Mucosa of descending colon (tissue), 3 donors: ENCODE measurements around the gene MTCL1. TPM values are rescaled to one million over a fixed set of nuclear protein-coding genes. Genes with fewer than 3 reads are reported as not detected.
A peak's percentile ranks its signal among the peaks of the same experiment; 100 is the strongest.

Experiments
- ATAC-seq: fragments of 200-7000 bp; cut with Tn5 transposase; one replicate; pipeline ENCODE4 v1.9.1; 2020; ENCODE audit warnings: mild to moderate bottlenecking, moderate library complexity
- DNase-seq, 3 donors: peaks; one replicate each; pipeline ENCODE4 v3.0.0-alpha.2; 2020
- H3K36me3 ChIP-seq: fragments of 200-600 bp; one replicate; pipeline ENCODE4 v1.8.0; 2021; ENCODE audit warnings: low read depth, mild to moderate bottlenecking
- H3K4me1 ChIP-seq: fragments of 200-600 bp; one replicate; pipeline ENCODE4 v1.8.0; 2021; ENCODE audit warnings: low read depth, mild to moderate bottlenecking
- H3K4me3 ChIP-seq: fragments of 200-600 bp; one replicate; pipeline ENCODE4 v1.8.0; 2021; ENCODE audit warnings: mild to moderate bottlenecking
- H3K9me3 ChIP-seq: fragments of 200-600 bp; one replicate; pipeline ENCODE4 v1.8.0; 2021; ENCODE audit warnings: mild to moderate bottlenecking
- CTCF ChIP-seq: fragments of 200-600 bp; IDR thresholded peaks from one replicate; pipeline ENCODE4 v1.8.0; 2022; ENCODE audit warnings: antibody characterized with exemption, mild to moderate bottlenecking
- intact Hi-C, 2 donors: fragments of 100-400 bp; cut with DNase I in 1 of 2; cut with micrococcal nuclease in 1 of 2; formaldehyde crosslinking; loops; one replicate each; pipeline versions ENCODE4 v1.11.0 to v1.11.1; 2022; cut with DNase I, micrococcal nuclease
- total RNA-seq, 3 donors: library from RNA; stranded (reverse); fragmentation: NEBNext Ultra II Directional in 2 of 3; extraction: Animal tissue kit (Norgen Biotek cat#: 25700) in 2 of 3; gene quantifications; one replicate each; pipeline versions ENCODE4 v1.2.1 to v1.2.4, GENCODE V29; 2021 to 2023
- donor health status: DM: no; HTN: no; CAD: no; lungs with moderate emphysema.
- donor health status: DM: no; HTN: no; CAD: no.
- donor health status: DM: no; HTN: yes; CAD: no.

Gene MTCL1
- total RNA-seq, 3 donors from 2014 or later: 4.1 to 141 (median 15.4) TPM

- no peak overlapping the region for H3K4me3 ChIP-seq
- H3K4me1 ChIP-seq: no peaks in the 10 kb centered on the region
- intact Hi-C loops: no loop called here
- no peaks in the 10 kb centered on the region for H3K9me3 ChIP-seq
- ATAC-seq (peak; percentile 27), DNase-seq (no peak)
- no peaks in the 10 kb centered on the region for H3K36me3 ChIP-seq
- no peak for TF ChIP-seq CTCF
Measured at GRCh38 chr18:8816220-8816619, 110.9 kb downstream of the MTCL1 start.

- DNase-seq (no peak), ATAC-seq (no peak)
- Histone ChIP-seq H3K4me3 (no peak overlapping the region), H3K9me3 (no peaks in the 10 kb centered on the region), H3K4me1 (no peaks in the 10 kb centered on the region), H3K36me3 (no peaks in the 10 kb centered on the region)
- TF ChIP-seq CTCF: no peak
- intact Hi-C loops: no loop called here
Measured at GRCh38 chr18:8816816-8817215, 111.5 kb downstream of the MTCL1 start.

GRCh38 chr18:8818982-8819381 is 113.6 kb downstream of the MTCL1 start:
- no peaks in the 10 kb centered on the region for H3K9me3 ChIP-seq
- DNase-seq (no peak), ATAC-seq (no peak)
- TF ChIP-seq CTCF: no peak
- no peaks in the 10 kb centered on the region for H3K36me3 ChIP-seq
- intact Hi-C loops: no loop called here
- no peak overlapping the region for H3K4me3 ChIP-seq
- H3K4me1 ChIP-seq: no peaks in the 10 kb centered on the region

GRCh38 chr18:8820396-8821082 is 115.2 kb downstream of the MTCL1 start:
- Histone ChIP-seq H3K4me1 (no peaks in the 10 kb centered on the region), H3K4me3 (no peak overlapping the region), H3K9me3 (no peaks in the 10 kb centered on the region), H3K36me3 (no peaks in the 10 kb centered on the region)
- no peak for TF ChIP-seq CTCF
- intact Hi-C loops: no loop called here
- ATAC-seq: no peak
- DNase-seq: no peak

DNA sequence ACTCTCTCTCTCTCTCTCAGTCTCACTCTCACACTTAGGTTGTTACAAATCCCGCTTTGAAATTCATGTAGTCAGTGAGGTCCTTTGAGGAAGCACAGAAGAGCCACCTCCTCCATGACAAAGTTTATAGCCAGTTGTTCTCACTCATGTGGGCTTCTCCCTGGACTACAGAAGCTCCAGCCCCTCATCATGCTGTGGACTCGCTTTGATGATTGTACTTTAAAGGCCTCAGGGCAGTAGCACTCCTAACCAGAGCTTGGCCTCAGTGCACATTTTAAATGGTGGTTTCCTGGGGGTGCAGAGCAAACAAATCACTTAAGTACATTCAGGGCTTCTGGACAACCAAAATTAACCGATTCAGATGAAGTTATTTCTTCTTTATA is 115.7 kb downstream of the MTCL1 start:
- TF ChIP-seq CTCF: no peak
- no peaks in the 10 kb centered on the region for H3K36me3 ChIP-seq
- DNase-seq: no peak
- H3K9me3 ChIP-seq: no peaks in the 10 kb centered on the region
- intact Hi-C loops: no loop called here
- H3K4me1 ChIP-seq: no peaks in the 10 kb centered on the region
- no peak for ATAC-seq
- no peak overlapping the region for H3K4me3 ChIP-seq

GRCh38 chr18:8821531-8821930 is 116.2 kb downstream of the MTCL1 start:
- ATAC-seq: no peak

More at GRCh38 chr18:8821531-8821930, 116.2 kb downstream of the MTCL1 start:
- intact Hi-C loops: no loop called here
- DNase-seq: no peak
- H3K4me3 ChIP-seq: no peak overlapping the region
- no peak for TF ChIP-seq CTCF
- no peaks in the 10 kb centered on the region for H3K4me1 ChIP-seq
- H3K9me3 ChIP-seq: no peaks in the 10 kb centered on the region
- H3K36me3 ChIP-seq: no peaks in the 10 kb centered on the region
